Measurements from ENCODE around the gene NELL1.
"Not testable (repeated sequence)": the region's sequence is repeated elsewhere in the genome, so short reads cannot be mapped to it uniquely, and the experiment has no call there.

NELL1 gene

GRCh38 chr11:20835561-20835960, 166.2 kb downstream of the NELL1 start:
- H3K9me3 ChIP-seq (ENCODE audit: control insufficient read depth, insufficient read depth, low read depth, low read length) = no peaks in the 10 kb centered on the region
- H3K4me3 ChIP-seq (ENCODE audit: low read depth, low read length) = no peak overlapping the region
- H3K36me3 ChIP-seq (ENCODE audit: control insufficient read depth, insufficient read depth, low read length) = no peaks in the 10 kb centered on the region
- peaks cover 19% of the 10 kb centered on the region; the same call in 1 of the 2 replicates for H3K4me1 ChIP-seq (ENCODE audit: control insufficient read depth, insufficient read depth, low read length)
- no peak overlapping the region for H3K9ac ChIP-seq (ENCODE audit: low read length)
- no peaks in the 10 kb centered on the region for H3K27me3 ChIP-seq (ENCODE audit: control insufficient read depth, insufficient read depth, low read length)
- no peak overlapping the region for H3K27ac ChIP-seq (ENCODE audit: low read depth, low read length)

- H3K4me3 ChIP-seq (ENCODE audit: low read depth, low read length) = no peak overlapping the region
- H3K27ac ChIP-seq (ENCODE audit: low read depth, low read length) = no peak overlapping the region; the same call in 1 of the 2 replicates
- H3K9me3 ChIP-seq (ENCODE audit: control insufficient read depth, insufficient read depth, low read depth, low read length) = no peaks in the 10 kb centered on the region
- peaks cover 10% of the 10 kb centered on the region; the same call in 1 of the 2 replicates for H3K4me1 ChIP-seq (ENCODE audit: control insufficient read depth, insufficient read depth, low read length)
- H3K36me3 ChIP-seq (ENCODE audit: control insufficient read depth, insufficient read depth, low read length) = no peaks in the 10 kb centered on the region
- no peaks in the 10 kb centered on the region for H3K27me3 ChIP-seq (ENCODE audit: control insufficient read depth, insufficient read depth, low read length)
- H3K9ac ChIP-seq (ENCODE audit: low read length) = no peak overlapping the region
Observed at GRCh38 chr11:20839231-20839630, 169.8 kb downstream of the NELL1 start.

- no peak overlapping the region for H3K4me3 ChIP-seq (ENCODE audit: low read depth, low read length)
- H3K27ac ChIP-seq (ENCODE audit: low read depth, low read length) = no peak overlapping the region
- no peaks in the 10 kb centered on the region for H3K27me3 ChIP-seq (ENCODE audit: control insufficient read depth, insufficient read depth, low read length)
- no peak overlapping the region for H3K9ac ChIP-seq (ENCODE audit: low read length)
- no peaks in the 10 kb centered on the region for H3K9me3 ChIP-seq (ENCODE audit: control insufficient read depth, insufficient read depth, low read depth, low read length)
- peaks cover 10% of the 10 kb centered on the region; the same call in 1 of the 2 replicates for H3K4me1 ChIP-seq (ENCODE audit: control insufficient read depth, insufficient read depth, low read length)
- no peaks in the 10 kb centered on the region for H3K36me3 ChIP-seq (ENCODE audit: control insufficient read depth, insufficient read depth, low read length)
Observed at GRCh38 chr11:20840341-20840740, 171.0 kb downstream of the NELL1 start.

GRCh38 chr11:20844216-20844615, 174.8 kb downstream of the NELL1 start:
- Histone ChIP-seq H3K27me3 (ENCODE audit: control insufficient read depth, insufficient read depth, low read length) (no peaks in the 10 kb centered on the region), H3K36me3 (ENCODE audit: control insufficient read depth, insufficient read depth, low read length) (no peaks in the 10 kb centered on the region), H3K4me3 (ENCODE audit: low read depth, low read length) (no peak overlapping the region), H3K4me1 (ENCODE audit: control insufficient read depth, insufficient read depth, low read length) (peaks cover 4% of the 10 kb centered on the region; the same call in 1 of the 2 replicates), H3K9ac (ENCODE audit: low read length) (no peak overlapping the region), H3K27ac (ENCODE audit: low read depth, low read length) (no peak overlapping the region), H3K9me3 (ENCODE audit: control insufficient read depth, insufficient read depth, low read depth, low read length) (no peaks in the 10 kb centered on the region)

GRCh38 chr11:20844630-20845029, 175.2 kb downstream of the NELL1 start:
- no peaks in the 10 kb centered on the region for H3K27me3 ChIP-seq (ENCODE audit: control insufficient read depth, insufficient read depth, low read length)
- H3K9ac ChIP-seq (ENCODE audit: low read length) = no peak overlapping the region
- H3K36me3 ChIP-seq (ENCODE audit: control insufficient read depth, insufficient read depth, low read length) = no peaks in the 10 kb centered on the region

GRCh38 chr11:20854215-20854955, 185.0 kb downstream of the NELL1 start:
- Histone ChIP-seq H3K4me3 (ENCODE audit: low read depth, low read length) (no peak overlapping the region), H3K27ac (ENCODE audit: low read depth, low read length) (no peak overlapping the region), H3K36me3 (ENCODE audit: control insufficient read depth, insufficient read depth, low read length) (no peaks in the 10 kb centered on the region), H3K27me3 (ENCODE audit: control insufficient read depth, insufficient read depth, low read length) (no peaks in the 10 kb centered on the region; the same call in 1 of the 2 replicates), H3K4me1 (ENCODE audit: control insufficient read depth, insufficient read depth, low read length) (no peaks in the 10 kb centered on the region), H3K9ac (ENCODE audit: low read length) (no peak overlapping the region), H3K9me3 (ENCODE audit: control insufficient read depth, insufficient read depth, low read depth, low read length) (no peaks in the 10 kb centered on the region)

More at GRCh38 chr11:20844630-20845029, 175.2 kb downstream of the NELL1 start:
- no peak overlapping the region for H3K27ac ChIP-seq (ENCODE audit: low read depth, low read length)
- H3K4me1 ChIP-seq (ENCODE audit: control insufficient read depth, insufficient read depth, low read length) = no peaks in the 10 kb centered on the region; the same call in 1 of the 2 replicates
- no peaks in the 10 kb centered on the region for H3K9me3 ChIP-seq (ENCODE audit: control insufficient read depth, insufficient read depth, low read depth, low read length)
- no peak overlapping the region for H3K4me3 ChIP-seq (ENCODE audit: low read depth, low read length)

- H3K4me3 ChIP-seq (ENCODE audit: low read depth, low read length) = no peak overlapping the region
- no peaks in the 10 kb centered on the region for H3K4me1 ChIP-seq (ENCODE audit: control insufficient read depth, insufficient read depth, low read length)
- H3K9ac ChIP-seq (ENCODE audit: low read length) = no peak overlapping the region
- no peak overlapping the region for H3K27ac ChIP-seq (ENCODE audit: low read depth, low read length)
- no peaks in the 10 kb centered on the region for H3K36me3 ChIP-seq (ENCODE audit: control insufficient read depth, insufficient read depth, low read length)
- H3K9me3 ChIP-seq (ENCODE audit: control insufficient read depth, insufficient read depth, low read depth, low read length) = no peaks in the 10 kb centered on the region
- H3K27me3 ChIP-seq (ENCODE audit: control insufficient read depth, insufficient read depth, low read length) = no peaks in the 10 kb centered on the region; the same call in 1 of the 2 replicates
Observed at GRCh38 chr11:20861322-20861721, 191.9 kb downstream of the NELL1 start.

GRCh38 chr11:20862263-20862662, 192.9 kb downstream of the NELL1 start:
- H3K9ac ChIP-seq (ENCODE audit: low read length); H3K27ac ChIP-seq (ENCODE audit: low read depth, low read length): not testable (repeated sequence)

GRCh38 chr11:20864628-20865027, 195.2 kb downstream of the NELL1 start:
- Histone ChIP-seq H3K27ac (ENCODE audit: low read depth, low read length) (no peak overlapping the region), H3K4me3 (ENCODE audit: low read depth, low read length) (no peak overlapping the region), H3K4me1 (ENCODE audit: control insufficient read depth, insufficient read depth, low read length) (no peaks in the 10 kb centered on the region), H3K9ac (ENCODE audit: low read length) (no peak overlapping the region), H3K27me3 (ENCODE audit: control insufficient read depth, insufficient read depth, low read length) (no peaks in the 10 kb centered on the region), H3K9me3 (ENCODE audit: control insufficient read depth, insufficient read depth, low read depth, low read length) (no peaks in the 10 kb centered on the region), H3K36me3 (ENCODE audit: control insufficient read depth, insufficient read depth, low read length) (no peaks in the 10 kb centered on the region)

More at GRCh38 chr11:20862263-20862662, 192.9 kb downstream of the NELL1 start:
- H3K9me3 ChIP-seq (ENCODE audit: control insufficient read depth, insufficient read depth, low read depth, low read length); H3K4me1 ChIP-seq (ENCODE audit: control insufficient read depth, insufficient read depth, low read length); H3K36me3 ChIP-seq (ENCODE audit: control insufficient read depth, insufficient read depth, low read length); H3K4me3 ChIP-seq (ENCODE audit: low read depth, low read length); H3K27me3 ChIP-seq (ENCODE audit: control insufficient read depth, insufficient read depth, low read length): not testable (repeated sequence)

- no peak overlapping the region for H3K27ac ChIP-seq (ENCODE audit: low read depth, low read length)
- H3K27me3 ChIP-seq (ENCODE audit: control insufficient read depth, insufficient read depth, low read length) = no peaks in the 10 kb centered on the region
- no peak overlapping the region for H3K9ac ChIP-seq (ENCODE audit: low read length)
- no peaks in the 10 kb centered on the region for H3K36me3 ChIP-seq (ENCODE audit: control insufficient read depth, insufficient read depth, low read length)
- no peaks in the 10 kb centered on the region for H3K9me3 ChIP-seq (ENCODE audit: control insufficient read depth, insufficient read depth, low read depth, low read length)
- H3K4me3 ChIP-seq (ENCODE audit: low read depth, low read length) = no peak overlapping the region
- no peaks in the 10 kb centered on the region for H3K4me1 ChIP-seq (ENCODE audit: control insufficient read depth, insufficient read depth, low read length)
Observed at GRCh38 chr11:20865161-20865560, 195.8 kb downstream of the NELL1 start.

- H3K4me1 ChIP-seq (ENCODE audit: control insufficient read depth, insufficient read depth, low read length) = no peaks in the 10 kb centered on the region
- H3K9me3 ChIP-seq (ENCODE audit: control insufficient read depth, insufficient read depth, low read depth, low read length) = no peaks in the 10 kb centered on the region
- no peaks in the 10 kb centered on the region for H3K27me3 ChIP-seq (ENCODE audit: control insufficient read depth, insufficient read depth, low read length)
- no peak overlapping the region for H3K4me3 ChIP-seq (ENCODE audit: low read depth, low read length)
- H3K36me3 ChIP-seq (ENCODE audit: control insufficient read depth, insufficient read depth, low read length) = no peaks in the 10 kb centered on the region
- no peak overlapping the region for H3K9ac ChIP-seq (ENCODE audit: low read length)
- H3K27ac ChIP-seq (ENCODE audit: low read depth, low read length) = no peak overlapping the region
Observed at GRCh38 chr11:20869123-20869522, 199.7 kb downstream of the NELL1 start.
